Measurements from ENCODE around the gene TRRAP. TPM values are rescaled to one million over a fixed set of nuclear protein-coding genes. Genes with fewer than 3 reads are reported as not detected.

The TRRAP gene
- total RNA-seq, 4 donors from 2014 or later = 46.4 to 69.4 (median 53.0) TPM

DNA sequence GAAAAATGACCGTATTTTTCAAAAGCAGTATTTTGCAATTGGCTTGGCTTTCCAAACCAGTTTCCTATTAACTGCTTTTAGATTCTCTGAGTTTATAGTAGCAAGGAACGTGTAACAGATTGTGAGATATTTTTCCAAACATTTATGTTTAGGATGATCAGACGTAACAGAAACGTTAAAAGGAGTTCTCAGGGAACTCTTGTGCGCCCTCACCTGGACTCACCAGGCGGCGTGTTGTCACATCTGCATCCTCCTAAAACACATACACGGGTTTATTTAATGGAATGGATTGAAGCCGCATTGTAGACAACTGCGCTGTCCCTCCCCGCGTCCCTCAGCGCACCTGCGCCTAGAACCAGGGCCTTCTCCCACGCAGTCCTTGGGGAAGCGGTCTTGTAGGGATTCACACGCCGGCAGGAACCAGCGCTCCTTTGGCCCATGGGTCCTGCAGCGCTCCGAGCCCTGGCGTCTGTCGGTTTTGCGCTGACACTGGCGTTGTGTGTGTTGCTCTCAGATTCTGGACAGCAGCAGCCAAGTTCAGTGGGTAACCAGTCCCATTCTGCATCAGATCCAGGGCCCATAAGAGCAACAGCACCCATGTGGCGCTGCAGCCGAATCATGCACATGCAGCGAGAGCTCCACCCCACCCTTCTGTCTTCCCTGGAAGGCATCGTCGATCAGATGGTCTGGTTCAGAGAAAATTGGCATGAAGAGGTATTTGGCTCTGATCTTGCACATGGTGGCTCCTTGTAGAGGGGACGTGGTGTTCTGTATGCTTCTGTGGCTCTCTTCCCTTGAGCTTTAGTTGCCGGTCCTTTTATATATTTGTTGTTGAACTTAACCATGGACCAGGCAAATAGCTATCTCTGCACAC lies 114.9 kb downstream of the TRRAP start:
- DNase-seq (ENCODE audit: low spot score in 2 of 2) = peak in 1 of 2 donors; percentile 50
- H3K4me3 ChIP-seq (ENCODE audit: low read depth, poor library complexity, severe bottlenecking) = no peak overlapping the region
- 88 to 91% methylated on average over 32 of the region's 32 CpGs for whole genome bisulfite sequencing, 2 donors
- TF ChIP-seq CTCF (IDR thresholded peaks at IDR 0.05) (no peak), POLR2A (IDR thresholded peaks at IDR 0.05) (no peak)
- intact Hi-C loops (cut with DNase I; ENCODE audit: low total_unique reads) = no loop called here

DNA sequence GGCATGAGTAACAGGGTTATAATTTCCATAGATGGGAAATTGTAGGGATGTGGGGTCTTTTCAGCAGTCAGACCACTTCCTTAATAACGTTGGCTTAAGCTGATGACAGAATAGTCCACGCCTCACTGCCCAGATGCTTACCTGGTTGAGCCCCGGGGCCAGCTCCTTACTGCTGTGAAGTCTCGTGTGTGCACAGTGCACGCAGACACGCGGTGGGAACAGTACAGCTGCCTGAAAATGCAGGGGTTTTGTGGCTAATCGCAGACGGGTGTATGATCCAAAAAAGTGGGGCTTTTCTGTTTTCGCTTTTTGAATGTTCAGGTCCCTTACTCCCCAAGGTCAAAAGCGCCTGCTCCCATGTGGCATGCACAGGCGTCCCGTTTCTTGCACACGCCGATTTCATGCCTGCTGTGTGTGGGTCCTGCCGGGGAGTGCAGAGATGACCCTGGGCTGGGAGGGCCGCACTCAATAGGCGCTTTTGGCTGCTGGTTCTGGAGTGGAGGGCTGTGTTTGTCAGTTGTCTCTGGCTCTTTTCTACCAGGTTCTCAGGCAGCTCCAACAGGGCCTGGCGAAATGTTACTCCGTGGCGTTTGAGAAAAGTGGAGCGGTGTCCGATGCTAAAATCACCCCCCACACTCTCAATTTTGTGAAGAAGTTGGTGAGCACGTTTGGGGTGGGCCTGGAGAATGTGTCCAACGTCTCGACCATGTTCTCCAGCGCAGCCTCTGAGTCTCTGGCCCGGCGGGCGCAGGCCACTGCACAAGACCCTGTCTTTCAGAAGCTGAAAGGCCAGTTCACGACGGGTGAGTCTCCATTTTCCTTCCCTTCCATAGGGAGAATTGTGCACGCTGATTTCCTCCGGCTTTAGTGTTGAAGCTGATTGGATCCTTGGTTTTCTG lies 116.0 kb downstream of the TRRAP start:
- 92 to 95% methylated on average over 34 of the region's 34 CpGs for WGBS, 2 donors
- intact Hi-C loops (cut with DNase I; ENCODE audit: low total_unique reads) = no loop called here
- DNase-seq (ENCODE audit: low spot score in 2 of 2) = peak in 1 of 2 donors; percentile 53
- TF ChIP-seq CTCF (IDR thresholded peaks at IDR 0.05) = no peak
- no peak overlapping the region for H3K4me3 ChIP-seq (ENCODE audit: low read depth, poor library complexity, severe bottlenecking)

- DNase-seq (ENCODE audit: low spot score in 2 of 2) = peak in 1 of 2 donors; percentile 82
- WGBS, 2 donors = 95 to 97% methylated on average over 13 of the region's 13 CpGs
- TF ChIP-seq CTCF (IDR thresholded peaks at IDR 0.05) = no peak
- no peak for TF ChIP-seq POLR2A (IDR thresholded peaks at IDR 0.05)
- intact Hi-C loops (cut with DNase I; ENCODE audit: low total_unique reads) = no loop called here
- H3K4me3 ChIP-seq (ENCODE audit: low read depth, poor library complexity, severe bottlenecking) = no peak overlapping the region
These were observed 116.8 kb downstream of the TRRAP start for GRCh38 chr7:98995111-98995510.

DNA sequence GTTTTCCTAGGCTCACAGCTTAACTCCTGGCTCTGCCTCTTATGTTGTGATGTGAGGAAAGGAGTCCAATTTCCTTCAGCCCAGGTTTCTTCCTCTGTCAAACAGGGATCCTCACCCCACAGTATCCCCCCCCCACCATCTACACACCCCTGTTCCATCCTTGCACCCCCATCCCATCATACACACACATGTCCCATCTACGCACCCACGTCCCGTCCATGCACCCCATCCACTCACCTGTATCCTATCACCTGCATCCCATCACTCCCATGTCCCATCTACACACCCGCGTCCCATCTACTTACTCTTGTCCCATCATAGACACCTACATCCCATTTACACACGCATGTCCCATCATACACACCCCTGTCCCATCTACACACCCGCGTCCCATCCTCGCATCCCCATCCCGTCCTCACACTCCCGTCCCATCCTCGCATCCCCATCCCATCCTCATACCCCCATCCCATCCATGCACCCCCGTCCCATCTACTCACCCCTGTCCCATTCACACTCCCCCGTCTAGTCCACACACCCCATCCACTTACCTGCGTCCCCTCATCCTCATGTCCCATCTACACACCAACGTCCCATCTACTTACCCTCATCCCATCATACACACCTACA lies 117.3 kb downstream of the TRRAP start:
- TF ChIP-seq POLR2A (IDR thresholded peaks at IDR 0.05) (no peak), CTCF (IDR thresholded peaks at IDR 0.05) (no peak)
- H3K4me3 ChIP-seq (ENCODE audit: low read depth, poor library complexity, severe bottlenecking) = no peak overlapping the region
- DNase-seq (ENCODE audit: low spot score in 2 of 2) = peak in 1 of 2 donors; percentile 56
- intact Hi-C loops (cut with DNase I; ENCODE audit: low total_unique reads) = no loop called here
- WGBS, 2 donors = 94 to 97% methylated on average over 16 of the region's 16 CpGs

- intact Hi-C loops (cut with DNase I; ENCODE audit: low total_unique reads) = no loop called here
- TF ChIP-seq POLR2A (IDR thresholded peaks at IDR 0.05) (no peak), CTCF (IDR thresholded peaks at IDR 0.05) (no peak)
- peak in 1 of 2 donors; percentile 54 for DNase-seq (ENCODE audit: low spot score in 2 of 2)
- H3K4me3 ChIP-seq (ENCODE audit: low read depth, poor library complexity, severe bottlenecking) = no peak overlapping the region
- WGBS, 2 donors = 89 to 94% methylated on average over 15 of the region's 15 CpGs
These were observed 117.8 kb downstream of the TRRAP start for GRCh38 chr7:98996150-98996552.
